Natural killer cell (primary cell): Measurements from ENCODE around the gene CDADC1. TPM values are rescaled to one million over a fixed set of nuclear protein-coding genes. Genes with fewer than 3 reads are reported as not detected.

Experiments used
- ATAC-seq, 3 donors: fragments of 150-1000 bp in 2 of 3; fragments of 200-7000 bp in 1 of 3; cut with Tn5 transposase; 1 replicate in 1 of 3; 2 replicates in 2 of 3; pipeline ENCODE4 v1.10.0; 2021; ENCODE audit warnings: mild to moderate bottlenecking in 2 of 3, moderate library complexity in 2 of 3
- DNase-seq, 2 donors: peaks; one replicate each; pipeline versions ENCODE4 v3.0.0 to v3.0.0-alpha.2; 2013 to 2021; ENCODE audit warnings: mixed read lengths in 1 of 2
- H3K27ac ChIP-seq: one replicate; pipeline ENCODE4 v1.5.1; 2013; ENCODE audit warnings: mild to moderate bottlenecking, low read length
- H3K27me3 ChIP-seq: one replicate; pipeline ENCODE4 v1.6.1; 2013; ENCODE audit warnings: low read length; ENCODE audit not compliant: control insufficient read depth, insufficient read depth
- H3K36me3 ChIP-seq: one replicate; pipeline ENCODE4 v1.6.1; 2013; ENCODE audit warnings: low read length; ENCODE audit not compliant: control insufficient read depth, insufficient read depth
- H3K4me1 ChIP-seq: one replicate; pipeline ENCODE4 v1.6.1; 2013; ENCODE audit warnings: low read length; ENCODE audit not compliant: control insufficient read depth, insufficient read depth
- H3K4me3 ChIP-seq: one replicate; pipeline ENCODE4 v1.5.1; 2013; ENCODE audit warnings: low read length
- H3K9me3 ChIP-seq: one replicate; pipeline ENCODE4 v1.6.1; 2013; ENCODE audit warnings: low read length; ENCODE audit not compliant: control insufficient read depth, insufficient read depth
- H3K27ac Mint-ChIP-seq, 2 donors: one replicate each; pipeline ENCODE4 v1.8.0; 2022; ENCODE audit warnings: mild to moderate bottlenecking in 2 of 2, mixed read lengths in 2 of 2, moderate library complexity in 1 of 2
- H3K27me3 Mint-ChIP-seq, 2 donors: one replicate each; pipeline ENCODE4 v1.8.0; 2022; ENCODE audit warnings: low read depth in 2 of 2, mixed read lengths in 2 of 2
- H3K36me3 Mint-ChIP-seq: one replicate; pipeline ENCODE4 v1.8.0; 2022; ENCODE audit warnings: mixed read lengths
- H3K4me1 Mint-ChIP-seq, 2 donors: one replicate each; pipeline ENCODE4 v1.8.0; 2022; ENCODE audit warnings: mixed read lengths in 2 of 2
- H3K4me3 Mint-ChIP-seq: one replicate; pipeline ENCODE4 v1.8.0; 2022; ENCODE audit warnings: mild to moderate bottlenecking, moderate library complexity, mixed read lengths
- H3K9me3 Mint-ChIP-seq, 2 donors: one replicate each; pipeline ENCODE4 v1.8.0; 2022; ENCODE audit warnings: mixed read lengths in 2 of 2
- WGBS: methylation state at CpG from one replicate; pipeline ENCODE4 v1.1.7; 2013; ENCODE audit warnings: missing lambda C conversion rate; ENCODE audit not compliant: insufficient coverage; 5-methylcytosine and 5-hydroxymethylcytosine counted together
- intact Hi-C: fragments of 100-400 bp; cut with micrococcal nuclease; formaldehyde crosslinking; loops from one replicate; pipeline ENCODE4 v1.14.2; 2022
- total RNA-seq, 4 donors: library from RNA; stranded (reverse); fragments of 120-200 nt in 1 of 4; gene quantifications; one replicate each; pipeline versions ENCODE4 v1.2.3 to v1.2.4, GENCODE V29; 2013 to 2022
- TF ChIP-seq, protein P1 (sequence below): fragments of 200-600 bp; IDR thresholded peaks from one replicate; pipeline ENCODE4 v1.8.0; 2022; ENCODE audit warnings: antibody characterized with exemption

Gene CDADC1
- total RNA-seq, 3 donors from 2014 or later (not counting 1 experiment from before 2014, with no cell fraction given): 32.0 to 39.4 (median 33.6) TPM

DNA sequence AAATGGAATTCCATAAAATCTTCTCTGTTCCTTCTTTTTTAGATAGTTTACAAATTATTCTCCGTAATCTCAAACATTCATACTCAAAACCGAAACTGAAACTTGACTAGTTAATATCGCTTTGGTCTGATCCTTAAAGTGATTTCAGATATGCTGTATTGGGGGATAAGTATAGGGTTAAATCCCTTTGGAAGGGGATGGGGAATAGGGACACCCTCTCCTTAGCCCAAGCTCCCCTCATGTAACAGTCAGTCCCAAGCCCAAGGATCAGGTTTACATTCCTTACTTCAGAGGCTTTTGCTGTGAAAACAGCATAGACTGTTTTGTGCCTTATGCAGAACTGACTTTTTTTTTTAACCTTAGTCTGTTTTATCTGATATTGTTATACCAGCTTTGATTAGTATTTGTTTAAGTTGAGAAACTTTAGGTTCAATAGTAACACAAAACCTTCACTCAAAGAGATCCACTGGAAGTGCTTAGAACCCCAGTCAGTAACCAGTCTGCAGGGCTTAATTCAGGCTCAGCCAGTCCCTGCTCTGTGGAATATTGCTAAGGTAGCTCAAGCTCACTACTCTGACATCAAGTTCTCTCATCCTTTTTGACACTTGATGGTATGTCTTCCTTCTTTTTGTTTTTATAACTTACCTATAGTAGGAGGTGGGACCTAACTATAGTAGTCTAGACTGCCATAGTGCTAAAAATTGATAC lies 10.5 kb downstream of the CDADC1 start:
- peak overlapping the region; percentile 87 for H3K4me3 Mint-ChIP-seq
- peak overlapping the region; percentile 64 for H3K27ac ChIP-seq
- TF ChIP-seq, protein P1, sequence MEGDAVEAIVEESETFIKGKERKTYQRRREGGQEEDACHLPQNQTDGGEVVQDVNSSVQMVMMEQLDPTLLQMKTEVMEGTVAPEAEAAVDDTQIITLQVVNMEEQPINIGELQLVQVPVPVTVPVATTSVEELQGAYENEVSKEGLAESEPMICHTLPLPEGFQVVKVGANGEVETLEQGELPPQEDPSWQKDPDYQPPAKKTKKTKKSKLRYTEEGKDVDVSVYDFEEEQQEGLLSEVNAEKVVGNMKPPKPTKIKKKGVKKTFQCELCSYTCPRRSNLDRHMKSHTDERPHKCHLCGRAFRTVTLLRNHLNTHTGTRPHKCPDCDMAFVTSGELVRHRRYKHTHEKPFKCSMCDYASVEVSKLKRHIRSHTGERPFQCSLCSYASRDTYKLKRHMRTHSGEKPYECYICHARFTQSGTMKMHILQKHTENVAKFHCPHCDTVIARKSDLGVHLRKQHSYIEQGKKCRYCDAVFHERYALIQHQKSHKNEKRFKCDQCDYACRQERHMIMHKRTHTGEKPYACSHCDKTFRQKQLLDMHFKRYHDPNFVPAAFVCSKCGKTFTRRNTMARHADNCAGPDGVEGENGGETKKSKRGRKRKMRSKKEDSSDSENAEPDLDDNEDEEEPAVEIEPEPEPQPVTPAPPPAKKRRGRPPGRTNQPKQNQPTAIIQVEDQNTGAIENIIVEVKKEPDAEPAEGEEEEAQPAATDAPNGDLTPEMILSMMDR: no peak
- no peaks in the 10 kb centered on the region for H3K27me3 Mint-ChIP-seq
- intact Hi-C loops: loop anchor here (1.0 kb wide), 1 partner anchor 11 kb away; the partner anchor contains the start of gene CDADC1
- H3K4me1 ChIP-seq: peaks cover 4% of the 10 kb centered on the region
- H3K27me3 ChIP-seq: no peaks in the 10 kb centered on the region
- ATAC-seq: peak; percentile 41 to 72 (median 67)
- peaks cover 7% of the 10 kb centered on the region for H3K36me3 Mint-ChIP-seq
- H3K4me1 Mint-ChIP-seq: peaks cover 9 to 24% of the 10 kb centered on the region in 2 donors
- peak overlapping the region; percentile 58 for H3K4me3 ChIP-seq
- WGBS: no CpG with 5 or more reads among the region's 3 CpGs
- H3K27ac Mint-ChIP-seq: peak overlapping the region; percentile 82 to 91
- H3K36me3 ChIP-seq: peaks cover 40% of the 10 kb centered on the region
- peak in 1 of 2 donors; percentile 52 for DNase-seq
- H3K9me3 ChIP-seq: no peaks in the 10 kb centered on the region
- no peaks in the 10 kb centered on the region for H3K9me3 Mint-ChIP-seq

- Histone ChIP-seq H3K9me3 (no peaks in the 10 kb centered on the region), H3K27ac (no peak overlapping the region), H3K27me3 (no peaks in the 10 kb centered on the region), H3K36me3 (peaks cover 38% of the 10 kb centered on the region), H3K4me3 (no peak overlapping the region), H3K4me1 (peaks cover 4% of the 10 kb centered on the region)
- DNase-seq (no peak), ATAC-seq (no peak)
- Mint-ChIP-seq H3K36me3 (peaks cover 7% of the 10 kb centered on the region), H3K27ac (peak overlapping the region in 1 of 2 donors; percentile 91), H3K4me3 (no peak overlapping the region), H3K4me1 (peaks cover 0 to 14% of the 10 kb centered on the region in 2 donors), H3K9me3 (no peaks in the 10 kb centered on the region), H3K27me3 (no peaks in the 10 kb centered on the region)
- TF ChIP-seq, protein P1: no peak
- intact Hi-C loops: no loop called here
- 97% methylated on average over 6 of the region's 6 CpGs for WGBS
Measured at GRCh38 chr13:49259586-49259985, 11.9 kb downstream of the CDADC1 start.

- Mint-ChIP-seq H3K36me3 (peaks cover 9% of the 10 kb centered on the region), H3K27ac (no peak overlapping the region), H3K4me3 (no peak overlapping the region), H3K9me3 (no peaks in the 10 kb centered on the region), H3K4me1 (peaks cover 0 to 9% of the 10 kb centered on the region in 2 donors), H3K27me3 (no peaks in the 10 kb centered on the region)
- no peak overlapping the region for H3K4me3 ChIP-seq
- no peak overlapping the region for H3K27ac ChIP-seq
- intact Hi-C loops: no loop called here
- no peak for ATAC-seq
- no peaks in the 10 kb centered on the region for H3K27me3 ChIP-seq
- H3K9me3 ChIP-seq: no peaks in the 10 kb centered on the region
- 89% methylated on average over 6 of the region's 6 CpGs for WGBS
- peaks cover under 1% of the 10 kb centered on the region for H3K4me1 ChIP-seq
- DNase-seq: no peak
- H3K36me3 ChIP-seq: peaks cover 24% of the 10 kb centered on the region
- TF ChIP-seq, protein P1: no peak
Measured at GRCh38 chr13:49262634-49263033, 14.9 kb downstream of the CDADC1 start.
